Esophagus muscularis mucosa (tissue), 4 donors: ENCODE results near the gene CYLD. TPM values are rescaled to one million over a fixed set of nuclear protein-coding genes. Genes with fewer than 3 reads are reported as not detected.

Experiments
- DNase-seq: peaks from one replicate; pipeline ENCODE4 v3.0.0-alpha.2; 2017; ENCODE audit errors: extremely low spot score
- H3K27ac ChIP-seq, 4 donors: fragments of 200-600 bp; sonication (generic); replicated peaks in 1 of 4; 1 replicate in 3 of 4; 2 replicates in 1 of 4; pipeline ENCODE4 v1.5.1; 2016 to 2019; ENCODE audit warnings: mild to moderate bottlenecking in 1 of 4
- H3K27me3 ChIP-seq, 4 donors: fragments of 200-600 bp; sonication (generic); one replicate each; pipeline versions ENCODE4 v1.5.1 to v1.6.0; 2016 to 2019
- H3K36me3 ChIP-seq, 4 donors: fragments of 200-600 bp; sonication (generic); one replicate each; pipeline ENCODE4 v1.5.1; 2016 to 2019
- H3K4me1 ChIP-seq, 4 donors: fragments of 200-600 bp; sonication (generic); one replicate each; pipeline ENCODE4 v1.5.1; 2016 to 2019
- H3K4me3 ChIP-seq, 4 donors: fragments of 200-600 bp; sonication (generic); 1 replicate in 2 of 4; 2 replicates in 2 of 4; pipeline ENCODE4 v1.5.1; 2016 to 2019; ENCODE audit warnings: mild to moderate bottlenecking in 4 of 4, moderate library complexity in 1 of 4
- H3K9me3 ChIP-seq, 4 donors: fragments of 200-600 bp; sonication (generic); 1 replicate in 3 of 4; 2 replicates in 1 of 4; pipeline ENCODE4 v1.5.1; 2016 to 2019
- EP300 ChIP-seq: sonication (generic); formaldehyde crosslinking; IDR thresholded peaks from one replicate; pipeline ENCODE4 v1.6.1; 2017; ENCODE audit warnings: antibody characterized with exemption
- POLR2A ChIP-seq: fragments of 450-650 bp; IDR thresholded peaks from one replicate; pipeline ENCODE4 v1.6.1; 2017; ENCODE audit warnings: antibody characterized with exemption, moderate library complexity, mild to moderate bottlenecking, low read depth
- POLR2AphosphoS5 ChIP-seq, 2 donors: sonication (generic); formaldehyde crosslinking; IDR thresholded peaks; one replicate each; pipeline ENCODE4 v1.6.1; 2017; ENCODE audit warnings: antibody characterized with exemption in 2 of 2
- WGBS: methylation state at CpG from one replicate; pipeline ENCODE4 v1.1.5; 2018; 5-methylcytosine and 5-hydroxymethylcytosine counted together
- intact Hi-C: fragments of 100-400 bp; cut with DNase I; formaldehyde crosslinking; loops from one replicate; pipeline ENCODE4 v1.15.1; 2023
- total RNA-seq, 4 donors: library from RNA; depleted of rRNA; stranded (reverse); fragments of >200 nt; gene quantifications; one replicate each; pipeline versions ENCODE4 v1.1.0 to v1.2.1, GENCODE V29; 2016
- TF ChIP-seq, protein P1 (sequence below), 3 experiments: fragments of 200-600 bp in 2 of 3; fragments of 450-650 bp in 1 of 3; sonication (generic) in 2 of 3; IDR thresholded peaks; one replicate each; pipeline ENCODE4 v1.5.1; 2017 to 2019; ENCODE audit warnings: antibody characterized with exemption in 3 of 3, mild to moderate bottlenecking in 2 of 3, moderate library complexity in 1 of 3

CYLD gene
- 10 to 100 TPM; 40.1 to 46.4 (median 40.8) TPM for total RNA-seq

GRCh38 chr16:50741781-50742575 lies at the start of gene CYLD:
TSS of gene CYLD (plus strand) at chr16:50742086. CDS start at chr16:50749699, 7,613 bp downstream.
- Histone ChIP-seq H3K4me1 (peaks cover 19 to 51% (median 47%) of the 10 kb centered on the region in 4 donors), H3K27ac (peak within 1 kb of the TSS; percentile 91 to 96 (median 94)), H3K9me3 (no peaks in the 10 kb centered on the region), H3K4me3 (peak within 1 kb of the TSS; percentile 90 to 99 (median 99)), H3K27me3 (no peaks in the 10 kb centered on the region), H3K36me3 (peaks cover 0 to 6% (median 0%) of the 10 kb centered on the region in 4 donors)
- intact Hi-C loops: loop anchor here (5.0 to 10.0 kb wide), 2 partner anchors 47 to 375 kb away; partner anchors contain the start of genes BRD7 and NOD2
- DNase-seq: peak; percentile 100
- TF ChIP-seq, protein P1, sequence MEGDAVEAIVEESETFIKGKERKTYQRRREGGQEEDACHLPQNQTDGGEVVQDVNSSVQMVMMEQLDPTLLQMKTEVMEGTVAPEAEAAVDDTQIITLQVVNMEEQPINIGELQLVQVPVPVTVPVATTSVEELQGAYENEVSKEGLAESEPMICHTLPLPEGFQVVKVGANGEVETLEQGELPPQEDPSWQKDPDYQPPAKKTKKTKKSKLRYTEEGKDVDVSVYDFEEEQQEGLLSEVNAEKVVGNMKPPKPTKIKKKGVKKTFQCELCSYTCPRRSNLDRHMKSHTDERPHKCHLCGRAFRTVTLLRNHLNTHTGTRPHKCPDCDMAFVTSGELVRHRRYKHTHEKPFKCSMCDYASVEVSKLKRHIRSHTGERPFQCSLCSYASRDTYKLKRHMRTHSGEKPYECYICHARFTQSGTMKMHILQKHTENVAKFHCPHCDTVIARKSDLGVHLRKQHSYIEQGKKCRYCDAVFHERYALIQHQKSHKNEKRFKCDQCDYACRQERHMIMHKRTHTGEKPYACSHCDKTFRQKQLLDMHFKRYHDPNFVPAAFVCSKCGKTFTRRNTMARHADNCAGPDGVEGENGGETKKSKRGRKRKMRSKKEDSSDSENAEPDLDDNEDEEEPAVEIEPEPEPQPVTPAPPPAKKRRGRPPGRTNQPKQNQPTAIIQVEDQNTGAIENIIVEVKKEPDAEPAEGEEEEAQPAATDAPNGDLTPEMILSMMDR (IDR thresholded peaks at IDR 0.05): no peak
- TF ChIP-seq POLR2AphosphoS5 (IDR thresholded peaks at IDR 0.05) (peak; percentile 81 to 86), POLR2A (no peak), EP300 (no peak)
- whole genome bisulfite sequencing: 0% methylated on average over 15 of the region's 93 CpGs

DNA sequence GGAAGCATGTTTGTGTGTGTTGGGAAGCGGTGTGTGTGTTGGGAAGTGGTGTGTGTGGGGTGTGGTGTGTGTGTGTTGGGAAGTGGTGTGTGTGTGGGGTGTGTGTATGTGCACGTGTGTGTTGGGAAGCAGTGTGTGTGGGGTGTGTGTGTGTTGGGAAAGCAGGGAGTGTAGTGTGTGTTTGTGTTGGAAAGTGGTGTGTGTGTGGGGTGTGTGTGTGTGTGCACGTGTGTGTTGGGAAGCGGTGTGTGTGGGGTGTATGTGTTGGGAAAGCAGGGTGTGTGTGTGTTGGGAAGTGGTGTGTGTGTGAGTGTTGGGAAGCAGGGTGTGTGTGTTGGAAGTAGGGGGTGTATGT lies 49.3 kb upstream of the CYLD start:
- Histone ChIP-seq H3K27ac (no peak overlapping the region), H3K27me3 (no peaks in the 10 kb centered on the region), H3K36me3 (no peaks in the 10 kb centered on the region), H3K4me3 (no peak overlapping the region), H3K4me1 (peaks cover 26 to 34% (median 31%) of the 10 kb centered on the region in 4 donors), H3K9me3 (no peaks in the 10 kb centered on the region)
- TF ChIP-seq POLR2A (no peak), EP300 (no peak), POLR2AphosphoS5 (IDR thresholded peaks at IDR 0.05) (no peak)
- TF ChIP-seq, protein P1 (IDR thresholded peaks at IDR 0.05): no peak
- intact Hi-C loops: loop anchor here (10.0 kb wide), 2 partner anchors 52 to 112 kb away; partner anchors contain the start of gene CYLD
- WGBS: 79% methylated on average over 4 of the region's 4 CpGs
- DNase-seq: no peak

DNA sequence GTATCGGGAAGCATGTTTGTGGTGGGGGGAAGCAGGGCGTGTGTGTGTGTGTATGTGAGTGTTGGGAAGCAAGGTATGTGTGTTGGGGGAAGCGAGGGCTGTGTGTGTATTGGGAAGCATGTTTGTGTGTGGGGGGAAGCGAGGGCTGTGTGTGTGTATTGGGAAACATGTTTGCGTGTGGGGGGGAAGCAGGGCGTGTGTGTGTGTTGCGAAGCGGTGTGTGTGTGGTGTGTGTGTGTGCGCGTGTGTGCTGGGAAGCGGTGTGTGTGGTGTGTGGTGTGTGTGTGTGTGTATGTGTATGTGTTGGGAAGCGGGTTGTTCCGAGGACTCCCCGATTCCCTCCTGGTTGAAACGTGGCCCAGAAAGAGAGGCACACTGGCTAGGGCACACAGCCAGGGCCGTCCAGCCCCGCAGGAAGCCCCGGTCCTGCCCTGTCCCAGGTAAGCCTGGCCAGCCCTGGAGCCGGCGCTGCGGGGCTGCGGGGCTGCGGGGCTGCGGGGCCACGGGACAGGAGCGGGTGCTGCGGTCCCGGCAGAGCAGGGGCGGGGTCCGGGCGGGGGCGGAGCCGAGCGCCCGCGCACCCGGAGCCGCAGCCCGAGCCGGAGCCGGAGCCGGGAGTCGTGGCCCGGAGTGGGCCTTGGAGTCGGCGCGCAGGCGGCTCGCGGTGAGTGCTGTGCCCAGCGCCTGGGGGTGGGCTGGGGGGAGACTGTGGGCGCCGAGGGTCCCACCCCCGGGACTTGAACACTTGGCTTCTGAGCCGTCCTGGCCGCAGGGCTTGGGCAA lies 48.7 kb upstream of the CYLD start, which contains the start of gene NOD2:
Gene NOD2 (plus strand): TSS at position 608 of the 783 bp plus-strand sequence. CDS start 5,890 bp downstream, outside the sequence.
- H3K36me3 ChIP-seq: no peaks in the 10 kb centered on the region
- WGBS: 70% methylated on average over 12 of the region's 56 CpGs
- no peaks in the 10 kb centered on the region for H3K27me3 ChIP-seq
- H3K9me3 ChIP-seq: no peaks in the 10 kb centered on the region
- no peak for TF ChIP-seq POLR2A
- no peak for TF ChIP-seq EP300
- TF ChIP-seq POLR2AphosphoS5 (IDR thresholded peaks at IDR 0.05): no peak
- TF ChIP-seq, protein P1 (IDR thresholded peaks at IDR 0.05): no peak
- peak within 1 kb of the TSS; percentile 50 to 70 (median 55) for H3K4me3 ChIP-seq
- H3K4me1 ChIP-seq: peaks cover 28 to 40% (median 37%) of the 10 kb centered on the region in 4 donors
- intact Hi-C loops: loop anchor here (10.0 kb wide), 2 partner anchors 52 to 112 kb away; partner anchors contain the start of gene CYLD
- peak within 1 kb of the TSS in 2 of 4 donors; percentile 27 to 33 for H3K27ac ChIP-seq
- no peak for DNase-seq

- TF ChIP-seq, protein P1 (IDR thresholded peaks at IDR 0.05): no peak
- TF ChIP-seq POLR2AphosphoS5 (IDR thresholded peaks at IDR 0.05) (no peak), EP300 (no peak), POLR2A (no peak)
- 100% methylated on average over 2 of the region's 2 CpGs for WGBS
- Histone ChIP-seq H3K4me1 (peaks cover 28 to 46% (median 43%) of the 10 kb centered on the region in 4 donors), H3K9me3 (no peaks in the 10 kb centered on the region), H3K27me3 (no peaks in the 10 kb centered on the region), H3K36me3 (no peaks in the 10 kb centered on the region), H3K4me3 (peak overlapping the region in 2 of 4 donors; percentile 54 to 70), H3K27ac (no peak overlapping the region)
- intact Hi-C loops: loop anchor here (10.0 kb wide), 2 partner anchors 51 to 111 kb away; partner anchors contain the start of gene CYLD
- no peak for DNase-seq
These were observed 47.7 kb upstream of the CYLD start for GRCh38 chr16:50694206-50694605.
